ENCODE data around the gene UBE2E1.

DNA sequence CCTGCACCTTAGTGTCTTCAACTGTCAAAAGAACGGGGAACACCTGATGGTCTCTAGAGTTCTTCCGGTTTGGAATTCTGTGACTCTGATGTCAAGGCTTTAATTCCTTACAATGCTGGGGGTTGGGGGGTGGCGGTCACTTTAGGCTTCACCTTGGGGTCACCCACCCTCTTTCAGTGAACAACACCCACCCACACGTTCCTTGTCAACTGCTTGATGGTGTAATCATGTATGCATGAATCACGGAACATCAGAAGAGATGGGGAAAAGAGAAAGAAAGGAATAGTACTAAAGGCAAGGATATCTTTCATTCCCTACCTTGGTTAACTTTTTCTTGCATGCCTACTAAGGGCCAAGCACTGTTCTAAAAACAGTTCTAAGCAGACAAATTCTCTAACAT, 7.3 kb upstream of the UBE2E1 start:
- TF ChIP-seq, protein P1, sequence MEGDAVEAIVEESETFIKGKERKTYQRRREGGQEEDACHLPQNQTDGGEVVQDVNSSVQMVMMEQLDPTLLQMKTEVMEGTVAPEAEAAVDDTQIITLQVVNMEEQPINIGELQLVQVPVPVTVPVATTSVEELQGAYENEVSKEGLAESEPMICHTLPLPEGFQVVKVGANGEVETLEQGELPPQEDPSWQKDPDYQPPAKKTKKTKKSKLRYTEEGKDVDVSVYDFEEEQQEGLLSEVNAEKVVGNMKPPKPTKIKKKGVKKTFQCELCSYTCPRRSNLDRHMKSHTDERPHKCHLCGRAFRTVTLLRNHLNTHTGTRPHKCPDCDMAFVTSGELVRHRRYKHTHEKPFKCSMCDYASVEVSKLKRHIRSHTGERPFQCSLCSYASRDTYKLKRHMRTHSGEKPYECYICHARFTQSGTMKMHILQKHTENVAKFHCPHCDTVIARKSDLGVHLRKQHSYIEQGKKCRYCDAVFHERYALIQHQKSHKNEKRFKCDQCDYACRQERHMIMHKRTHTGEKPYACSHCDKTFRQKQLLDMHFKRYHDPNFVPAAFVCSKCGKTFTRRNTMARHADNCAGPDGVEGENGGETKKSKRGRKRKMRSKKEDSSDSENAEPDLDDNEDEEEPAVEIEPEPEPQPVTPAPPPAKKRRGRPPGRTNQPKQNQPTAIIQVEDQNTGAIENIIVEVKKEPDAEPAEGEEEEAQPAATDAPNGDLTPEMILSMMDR (conservative IDR thresholded peaks at IDR 0.05; ENCODE audit: low read length) = no peak
- no peak for TF ChIP-seq EZH2phosphoT487 (IDR thresholded peaks at IDR 0.05; ENCODE audit: borderline replicate concordance)
